Measurements from ENCODE around the gene TGIF1.

DNA sequence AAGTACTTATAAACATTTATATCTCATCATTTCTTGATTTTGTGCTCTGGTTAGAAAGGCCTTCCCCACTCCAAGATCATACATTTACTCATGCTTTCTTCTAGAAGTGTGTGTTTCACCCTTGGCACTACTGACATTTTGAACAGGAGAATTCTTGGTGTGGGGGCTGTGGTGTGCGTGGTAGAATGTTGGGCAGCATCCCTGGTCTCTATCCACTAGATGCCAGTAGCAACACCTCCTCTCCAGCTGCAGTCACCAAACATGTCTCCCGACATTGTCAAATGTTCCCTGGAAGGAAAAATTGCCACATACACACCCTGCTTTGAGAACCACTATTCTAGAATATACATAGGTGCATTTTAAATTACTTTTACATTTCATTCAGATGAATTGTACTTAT lies 8.7 kb upstream of the TGIF1 start:
- TF ChIP-seq, protein P1, sequence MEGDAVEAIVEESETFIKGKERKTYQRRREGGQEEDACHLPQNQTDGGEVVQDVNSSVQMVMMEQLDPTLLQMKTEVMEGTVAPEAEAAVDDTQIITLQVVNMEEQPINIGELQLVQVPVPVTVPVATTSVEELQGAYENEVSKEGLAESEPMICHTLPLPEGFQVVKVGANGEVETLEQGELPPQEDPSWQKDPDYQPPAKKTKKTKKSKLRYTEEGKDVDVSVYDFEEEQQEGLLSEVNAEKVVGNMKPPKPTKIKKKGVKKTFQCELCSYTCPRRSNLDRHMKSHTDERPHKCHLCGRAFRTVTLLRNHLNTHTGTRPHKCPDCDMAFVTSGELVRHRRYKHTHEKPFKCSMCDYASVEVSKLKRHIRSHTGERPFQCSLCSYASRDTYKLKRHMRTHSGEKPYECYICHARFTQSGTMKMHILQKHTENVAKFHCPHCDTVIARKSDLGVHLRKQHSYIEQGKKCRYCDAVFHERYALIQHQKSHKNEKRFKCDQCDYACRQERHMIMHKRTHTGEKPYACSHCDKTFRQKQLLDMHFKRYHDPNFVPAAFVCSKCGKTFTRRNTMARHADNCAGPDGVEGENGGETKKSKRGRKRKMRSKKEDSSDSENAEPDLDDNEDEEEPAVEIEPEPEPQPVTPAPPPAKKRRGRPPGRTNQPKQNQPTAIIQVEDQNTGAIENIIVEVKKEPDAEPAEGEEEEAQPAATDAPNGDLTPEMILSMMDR (IDR thresholded peaks at IDR 0.05 in 4 of 5, conservative IDR thresholded peaks at IDR 0.05 in 1 of 5): peak; percentile 36 to 57 (median 41)
- TF ChIP-seq POLR2A (IDR thresholded peaks at IDR 0.05): no peak

All from gastrocnemius medialis (tissue), 4 donors.